ENCODE measurements around the gene ONECUT1.

GRCh38 chr15:52796753-52797520 is 6.8 kb upstream of the ONECUT1 start:
- TF ChIP-seq CTCF (IDR thresholded peaks at IDR 0.05 in 4 of 5, conservative IDR thresholded peaks at IDR 0.05 in 1 of 5): no peak
- no peak for TF ChIP-seq POLR2A (IDR thresholded peaks at IDR 0.05)

Data from gastrocnemius medialis (tissue), 4 donors.